H1 (cell line): ENCODE data around the gene WASHC3. TPM values are rescaled to one million over a fixed set of nuclear protein-coding genes. Genes with fewer than 3 reads are reported as not detected.

ENCODE experiments used
- CTCF ChIA-PET: fragments of 300-600 bp; sonication (Branson Sonifier 250); formaldehyde crosslinking; loops from one replicate; lab custom pipeline; 2021; ENCODE audit not compliant: partially characterized antibody; lab: Charles Lee
- POLR2A ChIA-PET: fragments of 300-600 bp; sonication (Branson Sonifier 250); formaldehyde crosslinking; loops from one replicate; lab custom pipeline; 2021; ENCODE audit warnings: inconsistent platforms; ENCODE audit not compliant: partially characterized antibody; lab: Charles Lee
- DNase-seq, 2 experiments: peaks; one replicate each; pipeline versions ENCODE4 v3.0.0 to v3.0.0-alpha.2; 2010 to 2022; ENCODE audit warnings: low spot score in 2 of 2, low read depth in 1 of 2, mixed read lengths in 1 of 2
- FAIRE-seq: peaks from 2 replicates; lab custom pipeline; 2011; peaks lifted over from hg19 to GRCh38; lab: Jason Lieb, UNC
- H2AFZ ChIP-seq: 2 replicates; pipeline ENCODE4 v1.8.1; 2012; ENCODE audit warnings: low read length, inconsistent platforms
- H2AK5ac ChIP-seq: 2 replicates; pipeline ENCODE4 v1.6.1; 2013; ENCODE audit warnings: low read depth, low read length
- H2BK120ac ChIP-seq: replicated peaks from 2 replicates; pipeline ENCODE3; 2013; ENCODE audit warnings: low read depth, low read length, inconsistent platforms
- H2BK12ac ChIP-seq: 2 replicates; pipeline ENCODE4 v1.6.1; 2013; ENCODE audit warnings: low read depth, low read length
- H2BK15ac ChIP-seq: 2 replicates; pipeline ENCODE4 v1.6.1; 2013; ENCODE audit warnings: low read length
- H2BK20ac ChIP-seq: 2 replicates; pipeline ENCODE4 v1.6.1; 2013; ENCODE audit warnings: low read length
- H2BK5ac ChIP-seq: 2 replicates; pipeline ENCODE4 v1.6.1; 2013; ENCODE audit warnings: low read depth, low read length
- H3K14ac ChIP-seq: 2 replicates; pipeline ENCODE4 v1.6.1; 2013; ENCODE audit warnings: inconsistent platforms; ENCODE audit not compliant: insufficient read length
- H3K18ac ChIP-seq: 2 replicates; pipeline ENCODE4 v1.6.1; 2013; ENCODE audit warnings: low read length; ENCODE audit errors: extremely low read depth
- H3K23ac ChIP-seq: 2 replicates; pipeline ENCODE4 v1.6.1; 2013; ENCODE audit warnings: inconsistent platforms; ENCODE audit not compliant: insufficient read length
- H3K23me2 ChIP-seq: 2 replicates; pipeline ENCODE4 v1.6.1; 2013; ENCODE audit warnings: low read depth, low read length
- H3K27ac ChIP-seq: 2 replicates; pipeline ENCODE4 v1.6.1; 2011; ENCODE audit warnings: low read depth, low read length, inconsistent platforms
- H3K27me3 ChIP-seq, 4 experiments: replicated peaks in 1 of 4; 1 replicate in 1 of 4; 2 replicates in 3 of 4; pipeline versions ENCODE4 v1.6.1 to v1.8.1; 2011 to 2013; ENCODE audit warnings: low read length in 3 of 4, mild to moderate bottlenecking in 3 of 4, inconsistent platforms in 2 of 4, mixed read lengths in 2 of 4, moderate library complexity in 1 of 4; ENCODE audit not compliant: control insufficient read depth in 3 of 4, insufficient read depth in 3 of 4; ENCODE audit errors: extremely low read depth in 1 of 4
- H3K36me3 ChIP-seq, 4 experiments: 2 replicates each; pipeline versions ENCODE4 v1.6.1 to v1.8.1; 2011 to 2013; ENCODE audit warnings: mild to moderate bottlenecking in 4 of 4, low read length in 3 of 4, moderate library complexity in 2 of 4, control low read depth in 1 of 4, inconsistent platforms in 1 of 4; ENCODE audit not compliant: insufficient read depth in 4 of 4, control insufficient read depth in 2 of 4
- H3K4ac ChIP-seq: replicated peaks from 2 replicates; pipeline ENCODE3; 2013; ENCODE audit warnings: low read length, low read depth, mixed read lengths, inconsistent platforms; ENCODE audit not compliant: insufficient read length
- H3K4me1 ChIP-seq, 4 experiments: replicated peaks in 1 of 4; 1 replicate in 1 of 4; 2 replicates in 3 of 4; pipeline versions ENCODE4 v1.6.1 to v1.8.1; 2011 to 2013; ENCODE audit warnings: low read length in 3 of 4, inconsistent platforms in 2 of 4, mixed read lengths in 1 of 4; ENCODE audit not compliant: insufficient read depth in 4 of 4, control insufficient read depth in 3 of 4
- H3K4me2 ChIP-seq, 2 experiments: 2 replicates each; pipeline versions ENCODE4 v1.6.1 to v1.8.1; 2011 to 2013; ENCODE audit warnings: low read depth in 2 of 2, low read length in 2 of 2, control low read depth in 1 of 2, inconsistent platforms in 1 of 2, mild to moderate bottlenecking in 1 of 2; ENCODE audit not compliant: insufficient read depth in 1 of 2
- H3K4me3 ChIP-seq, 4 experiments: fragments of 200-600, 300-600 bp in 1 of 4; sonication (generic), shearing (Covaris generic), sonication (Bioruptor Twin) in 1 of 4; 2 replicates each; pipeline versions ENCODE4 v1.5.1 to v1.8.1; 2011 to 2016; ENCODE audit warnings: low read length in 4 of 4, low read depth in 3 of 4, control low read depth in 2 of 4, inconsistent platforms in 2 of 4, mild to moderate bottlenecking in 2 of 4, mixed read lengths in 1 of 4, moderate library complexity in 1 of 4; ENCODE audit not compliant: insufficient read depth in 2 of 4; ENCODE audit errors: extremely low read depth in 1 of 4
- H3K56ac ChIP-seq: replicated peaks from 2 replicates; pipeline ENCODE3; 2013; ENCODE audit warnings: low read depth, mild to moderate bottlenecking, mixed read lengths, low read length, inconsistent platforms; ENCODE audit not compliant: insufficient read length
- H3K79me1 ChIP-seq: 2 replicates; pipeline ENCODE4 v1.6.1; 2013; ENCODE audit warnings: low read depth, low read length, control low read depth
- H3K79me2 ChIP-seq, 2 experiments: 2 replicates each; pipeline versions ENCODE4 v1.6.1 to v1.8.1; 2012 to 2013; ENCODE audit warnings: low read length in 2 of 2, mild to moderate bottlenecking in 2 of 2, inconsistent platforms in 1 of 2; ENCODE audit not compliant: insufficient read depth in 2 of 2, control insufficient read depth in 1 of 2
- H3K9ac ChIP-seq, 4 experiments: replicated peaks in 1 of 4; 1 replicate in 1 of 4; 2 replicates in 3 of 4; pipeline versions ENCODE4 v1.6.1 to v1.8.1; 2011 to 2013; ENCODE audit warnings: low read depth in 3 of 4, low read length in 3 of 4, control low read depth in 2 of 4, mild to moderate bottlenecking in 2 of 4, moderate library complexity in 2 of 4, inconsistent platforms in 1 of 4; ENCODE audit errors: extremely low read depth in 1 of 4
- H3K9me3 ChIP-seq, 2 experiments: 2 replicates each; pipeline versions ENCODE4 v1.6.1 to v1.8.1; 2012 to 2013; ENCODE audit warnings: mild to moderate bottlenecking in 2 of 2, moderate library complexity in 2 of 2, control low read depth in 1 of 2, inconsistent platforms in 1 of 2, low read depth in 1 of 2, low read length in 1 of 2, mixed read lengths in 1 of 2; ENCODE audit not compliant: insufficient read depth in 2 of 2
- H4K20me1 ChIP-seq, 2 experiments: replicated peaks in 1 of 2; 2 replicates each; pipeline versions ENCODE3 to v1.8.1; 2011 to 2013; ENCODE audit warnings: inconsistent platforms in 2 of 2, low read length in 2 of 2, mild to moderate bottlenecking in 1 of 2; ENCODE audit not compliant: insufficient read depth in 2 of 2, control insufficient read depth in 1 of 2
- H4K5ac ChIP-seq: 2 replicates; pipeline ENCODE4 v1.6.1; 2013; ENCODE audit warnings: low read length, low read depth, mixed read lengths, inconsistent platforms; ENCODE audit not compliant: insufficient read length
- H4K8ac ChIP-seq: 2 replicates; pipeline ENCODE4 v1.8.0; 2013; ENCODE audit warnings: mild to moderate bottlenecking, moderate library complexity, low read length, inconsistent platforms; ENCODE audit not compliant: insufficient read depth; ENCODE audit errors: extremely low read depth
- H4K91ac ChIP-seq: replicated peaks from 2 replicates; pipeline ENCODE3; 2013; ENCODE audit warnings: low read length, mixed read lengths, inconsistent platforms; ENCODE audit not compliant: insufficient read length
- CREB1 ChIP-seq: IDR thresholded peaks from 2 replicates; pipeline ENCODE4 v1.6.1; 2012; ENCODE audit warnings: inconsistent platforms
- HDAC6 ChIP-seq: IDR thresholded peaks from one replicate; pipeline ENCODE4 v1.7.1; 2012; ENCODE audit warnings: low read depth, mild to moderate bottlenecking, inconsistent platforms, low read length, moderate library complexity
- MAFK ChIP-seq: IDR thresholded peaks from 2 replicates; pipeline ENCODE4 v1.6.1; 2012; ENCODE audit warnings: low read depth, mild to moderate bottlenecking, improper control_type of control experiment, low read length
- RFX5 ChIP-seq: IDR thresholded peaks from 2 replicates; pipeline ENCODE4 v1.6.1; 2011; ENCODE audit warnings: low read depth, low read length, improper control_type of control experiment, borderline replicate concordance
- WGBS, 2 experiments: shearing (Covaris generic) in 1 of 2; methylation state at CpG; one replicate each; pipeline versions ENCODE4 v1.1.6 to v1.1.7; 2013 to 2015; ENCODE audit warnings: low lambda C conversion rate in 2 of 2, mixed read lengths in 2 of 2, inconsistent platforms in 1 of 2, low coverage in 1 of 2, missing lambda C conversion rate in 1 of 2; ENCODE audit not compliant: insufficient replicate concordance in 2 of 2, insufficient coverage in 1 of 2, insufficient read length in 1 of 2; ENCODE audit errors: extremely low coverage in 1 of 2, missing lambda C conversion rate in 1 of 2; 5-methylcytosine and 5-hydroxymethylcytosine counted together
- polyA plus RNA-seq, 7 experiments: library from polyadenylated mRNA; depleted of rRNA in 3 of 7; stranded (reverse) in 5 of 7; unstranded in 2 of 7; fragments of >200 nt in 5 of 7; fragments of 200-250 nt in 2 of 7; gene quantifications; 1 replicate in 5 of 7; 2 replicates in 1 of 7; 4 replicates in 1 of 7; pipeline versions ENCODE4 v1.2.1 to v1.2.3, GENCODE V29; 2011 to 2013; ENCODE audit warnings: missing spikeins in 2 of 7, mixed read lengths in 2 of 7
- total RNA-seq: library from RNA; stranded (reverse); fragmentation: NEBNext Ultra II Directional; extraction: Animal tissue kit (Norgen Biotek cat#: 25700); gene quantifications from 2 replicates; pipeline ENCODE4 v1.2.1, GENCODE V29; 2021

Gene WASHC3
- total and polyA plus RNA-seq, 2 of the 8 experiments (the other 6 are each of a cell fraction or from before 2014, with no cell fraction given) = 7.4 to 8.3 TPM

- H3K27ac ChIP-seq = no peak overlapping the region
- H2BK5ac ChIP-seq = no peak overlapping the region
- FAIRE-seq (no peak), DNase-seq (no peak)
- no peak overlapping the region for H4K91ac ChIP-seq
- no peak overlapping the region for H3K9ac ChIP-seq
- no peak overlapping the region for H4K8ac ChIP-seq
- no peaks in the 10 kb centered on the region for H3K4me1 ChIP-seq
- H4K5ac ChIP-seq = no peak overlapping the region
- POLR2A ChIA-PET = no interaction called here
- no peak overlapping the region for H2AFZ ChIP-seq
- CTCF ChIA-PET = interaction anchor here (0.6 to 1.1 kb wide), 2 partner anchors 717 to 814 kb away, joined by 3 read pairs; partner anchors contain the start of gene UTP20
- no peak overlapping the region for H3K4me2 ChIP-seq
- TF ChIP-seq HDAC6 = no peak
- no peak for TF ChIP-seq CREB1
- TF ChIP-seq RFX5 = no peak
- no peak for TF ChIP-seq MAFK
- H2BK120ac ChIP-seq = no peak overlapping the region
- H3K56ac ChIP-seq = no peak overlapping the region
- no peaks in the 10 kb centered on the region for H3K9me3 ChIP-seq
- H3K14ac ChIP-seq = no peak overlapping the region
- H4K20me1 ChIP-seq = no peaks in the 10 kb centered on the region
- H2BK12ac ChIP-seq = no peak overlapping the region
- H3K23ac ChIP-seq = no peak overlapping the region
- H3K4me3 ChIP-seq = no peak overlapping the region
- no peak overlapping the region for H3K4ac ChIP-seq
- no peaks in the 10 kb centered on the region for H3K79me2 ChIP-seq
- no peak overlapping the region for H3K18ac ChIP-seq
- no peak overlapping the region for H2AK5ac ChIP-seq
- no peak overlapping the region for H2BK20ac ChIP-seq
- H2BK15ac ChIP-seq = no peak overlapping the region
- no peaks in the 10 kb centered on the region for H3K23me2 ChIP-seq
- H3K79me1 ChIP-seq = no peaks in the 10 kb centered on the region
- no peaks in the 10 kb centered on the region for H3K36me3 ChIP-seq
- WGBS, 2 experiments = 90% methylated on average over 5 of the region's 5 CpGs; no CpG with 5 or more reads in 1 of the 2 experiments
- H3K27me3 ChIP-seq = no peaks in the 10 kb centered on the region
Measured at GRCh38 chr12:101997102-101997501, 64.7 kb downstream of the WASHC3 start.
